ENCODE results near the gene PRSS23.

GRCh38 chr11:86753459-86753858, 46.9 kb upstream of the PRSS23 start:
- TF ChIP-seq CTCF (IDR thresholded peaks at IDR 0.05): no peak
- no peak for TF ChIP-seq POLR2A (IDR thresholded peaks at IDR 0.05)
- TF ChIP-seq EP300 (IDR thresholded peaks at IDR 0.05): no peak

All from ovary (tissue), 3 donors.